ENCODE data around the gene GUF1.

- TF ChIP-seq POLR2AphosphoS5 (IDR thresholded peaks at IDR 0.05; ENCODE audit: low read depth) (no peak), CTCF (conservative IDR thresholded peaks at IDR 0.05; ENCODE audit: low read depth in 2 of 2) (no peak), EZH2 (IDR thresholded peaks at IDR 0.05; ENCODE audit: low read depth, unreplicated experiment) (no peak), REST (IDR thresholded peaks at IDR 0.05; ENCODE audit: unreplicated experiment) (no peak)
Measured at GRCh38 chr4:44700427-44700826, 22.2 kb downstream of the GUF1 start.
